CD8-positive, alpha-beta memory T cell (primary cell): ENCODE results near the gene CADM2. TPM values are rescaled to one million over a fixed set of nuclear protein-coding genes. Genes with fewer than 3 reads are reported as not detected.
"Not testable (repeated sequence)": the region's sequence is repeated elsewhere in the genome, so short reads cannot be mapped to it uniquely, and the experiment has no call there.

Experiments used
- CTCF ChIA-PET: fragments of 350-600 bp; sonication (Branson Sonifier 250); formaldehyde crosslinking; loops from one replicate; lab custom pipeline; 2021; ENCODE audit warnings: antibody characterized with exemption; lab: Charles Lee
- POLR2A ChIA-PET: fragments of 350-600 bp; sonication (Branson Sonifier 250); formaldehyde crosslinking; loops from one replicate; lab custom pipeline; 2021; ENCODE audit warnings: antibody characterized with exemption; lab: Charles Lee
- DNase-seq, 5 donors: peaks; one replicate each; pipeline versions ENCODE4 v3.0.0 to v3.0.0-alpha.2; 2020 to 2022; ENCODE audit warnings: mixed read lengths in 1 of 5
- H3K27ac ChIP-seq: one replicate; pipeline ENCODE4 v1.7.0; 2013; ENCODE audit warnings: low read depth, mild to moderate bottlenecking, low read length, moderate library complexity
- H3K27me3 ChIP-seq: 2 replicates; pipeline ENCODE4 v1.7.0; 2013; ENCODE audit warnings: low read length, mild to moderate bottlenecking; ENCODE audit not compliant: insufficient read depth, poor library complexity, severe bottlenecking
- H3K36me3 ChIP-seq: 2 replicates; pipeline ENCODE4 v1.7.0; 2013; ENCODE audit warnings: mild to moderate bottlenecking, low read length, moderate library complexity; ENCODE audit not compliant: insufficient read depth
- H3K4me1 ChIP-seq: 2 replicates; pipeline ENCODE4 v1.7.0; 2013; ENCODE audit warnings: mild to moderate bottlenecking, low read length, moderate library complexity; ENCODE audit not compliant: insufficient read depth
- H3K4me3 ChIP-seq: 2 replicates; pipeline ENCODE4 v1.7.0; 2013; ENCODE audit warnings: mild to moderate bottlenecking, low read length
- H3K9me3 ChIP-seq: 2 replicates; pipeline ENCODE4 v1.7.0; 2013; ENCODE audit warnings: mild to moderate bottlenecking, low read length
- H3K27ac Mint-ChIP-seq, 8 donors: one replicate each; pipeline ENCODE4 v1.8.0; 2020 to 2021; ENCODE audit warnings: mixed read lengths in 8 of 8, mild to moderate bottlenecking in 6 of 8, inconsistent platforms in 3 of 8, moderate library complexity in 3 of 8
- H3K27me3 Mint-ChIP-seq, 2 donors: one replicate each; pipeline ENCODE4 v1.8.0; 2020 to 2021; ENCODE audit warnings: mixed read lengths in 2 of 2, mild to moderate bottlenecking in 1 of 2, moderate library complexity in 1 of 2
- H3K36me3 Mint-ChIP-seq, 3 donors: one replicate each; pipeline ENCODE4 v1.8.0; 2020 to 2021; ENCODE audit warnings: mixed read lengths in 3 of 3, inconsistent platforms in 1 of 3, mild to moderate bottlenecking in 1 of 3
- H3K4me1 Mint-ChIP-seq, 3 donors: one replicate each; pipeline ENCODE4 v1.8.0; 2020 to 2021; ENCODE audit warnings: mixed read lengths in 3 of 3, inconsistent platforms in 1 of 3, mild to moderate bottlenecking in 1 of 3
- H3K4me3 Mint-ChIP-seq, 7 donors: one replicate each; pipeline ENCODE4 v1.8.0; 2020 to 2021; ENCODE audit warnings: mixed read lengths in 7 of 7, mild to moderate bottlenecking in 6 of 7, moderate library complexity in 4 of 7, inconsistent platforms in 2 of 7
- H3K9me3 Mint-ChIP-seq, 5 donors: one replicate each; pipeline ENCODE4 v1.8.0; 2020 to 2022; ENCODE audit warnings: mixed read lengths in 5 of 5, mild to moderate bottlenecking in 3 of 5, moderate library complexity in 2 of 5, inconsistent platforms in 1 of 5
- polyA plus RNA-seq: library from polyadenylated mRNA; unstranded; fragments of 300-500 nt; fragmentation: Illumina TruSeq; gene quantifications from one replicate; pipeline ENCODE4 v1.2.3, GENCODE V29; 2021
- total RNA-seq, 2 experiments: library from RNA; stranded (reverse); gene quantifications; one replicate each; pipeline ENCODE4 v1.2.3, GENCODE V29; 2021

Gene CADM2
- total and polyA plus RNA-seq, 3 experiments from 2014 or later = 0.22 to 0.27 TPM; not detected in 1

DNA sequence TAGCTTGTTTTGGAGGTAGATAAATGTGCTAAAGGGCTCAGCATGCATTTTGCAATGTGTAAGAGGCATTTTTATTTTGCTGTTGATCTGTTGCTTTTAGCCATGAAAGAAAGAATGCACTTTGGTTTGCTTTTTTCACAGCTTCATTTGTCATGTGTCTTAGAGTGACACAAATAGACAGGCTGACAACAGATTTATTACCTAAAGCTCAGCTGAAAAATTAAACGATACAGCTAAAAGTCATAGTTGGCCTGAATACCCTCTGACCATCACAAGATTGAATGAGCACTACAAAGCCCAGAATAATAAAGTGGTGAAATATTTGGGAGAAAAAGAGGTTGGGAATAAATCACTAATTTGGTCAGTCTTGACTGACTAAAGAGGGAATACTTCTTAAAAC is 723.1 kb downstream of the CADM2 start:
- no peaks in the 10 kb centered on the region for H3K4me1 Mint-ChIP-seq
- no peaks in the 10 kb centered on the region for H3K36me3 Mint-ChIP-seq
- no peaks in the 10 kb centered on the region for H3K27me3 ChIP-seq
- H3K4me3 ChIP-seq = no peak overlapping the region
- H3K4me1 ChIP-seq = no peaks in the 10 kb centered on the region
- no peak overlapping the region for H3K4me3 Mint-ChIP-seq
- no peak for DNase-seq
- no peaks in the 10 kb centered on the region for H3K36me3 ChIP-seq
- H3K27ac ChIP-seq = no peak overlapping the region
- POLR2A ChIA-PET = no interaction called here
- peaks cover 0 to 16% (median 10%) of the 10 kb centered on the region in 5 donors for H3K9me3 Mint-ChIP-seq
- no peaks in the 10 kb centered on the region for H3K9me3 ChIP-seq
- CTCF ChIA-PET = no interaction called here
- no peaks in the 10 kb centered on the region for H3K27me3 Mint-ChIP-seq
- no peak overlapping the region for H3K27ac Mint-ChIP-seq

DNA sequence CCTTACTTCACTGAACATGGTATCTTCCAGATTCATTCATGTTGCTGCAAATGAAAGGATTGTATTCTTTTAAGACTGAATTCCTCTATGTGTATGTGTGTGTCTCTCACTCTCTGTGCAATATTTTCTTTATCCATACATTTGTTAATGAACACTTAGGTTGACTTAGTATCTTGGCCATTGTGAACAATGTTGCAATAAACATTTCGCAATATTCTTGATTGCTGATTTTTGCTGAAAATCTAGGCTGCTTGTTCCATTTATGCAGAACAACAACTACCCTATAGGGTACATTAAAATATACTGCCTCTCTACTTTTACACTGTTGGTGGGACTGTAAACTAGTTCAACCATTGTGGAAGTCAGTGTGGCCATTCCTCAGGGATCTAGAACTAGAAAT is 732.4 kb downstream of the CADM2 start:
- ChIA-PET CTCF (no interaction called here), POLR2A (no interaction called here)
- Mint-ChIP-seq H3K9me3 (peaks cover 0 to 19% (median 5%) of the 10 kb centered on the region in 5 donors), H3K36me3 (no peaks in the 10 kb centered on the region), H3K4me1 (no peaks in the 10 kb centered on the region), H3K4me3 (no peak overlapping the region), H3K27me3 (no peaks in the 10 kb centered on the region), H3K27ac (no peak overlapping the region)
- H3K4me3 ChIP-seq = no peak overlapping the region
- H3K27me3 ChIP-seq = no peaks in the 10 kb centered on the region
- no peak for DNase-seq
- no peaks in the 10 kb centered on the region for H3K4me1 ChIP-seq
- H3K27ac ChIP-seq = no peak overlapping the region
- H3K36me3 ChIP-seq = no peaks in the 10 kb centered on the region
- no peaks in the 10 kb centered on the region for H3K9me3 ChIP-seq

DNA sequence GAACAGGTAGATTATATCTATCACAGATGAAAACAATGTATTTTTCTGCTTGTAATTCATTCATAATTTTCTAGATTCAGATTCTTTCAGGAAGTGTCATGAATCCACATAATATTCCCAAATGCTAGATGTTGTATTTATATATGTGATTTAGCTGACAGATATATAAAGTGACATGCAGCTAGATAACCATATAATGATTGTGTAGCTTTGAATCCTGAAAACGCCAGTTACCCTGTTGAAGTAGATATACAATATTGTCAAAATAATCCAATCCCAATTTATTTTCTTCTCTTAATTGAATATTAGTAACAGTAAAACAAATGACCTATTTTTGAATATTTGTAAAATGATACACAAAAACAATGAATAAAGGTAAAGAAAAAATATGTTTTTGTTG is 738.4 kb downstream of the CADM2 start:
- CTCF ChIA-PET = no interaction called here

DNA sequence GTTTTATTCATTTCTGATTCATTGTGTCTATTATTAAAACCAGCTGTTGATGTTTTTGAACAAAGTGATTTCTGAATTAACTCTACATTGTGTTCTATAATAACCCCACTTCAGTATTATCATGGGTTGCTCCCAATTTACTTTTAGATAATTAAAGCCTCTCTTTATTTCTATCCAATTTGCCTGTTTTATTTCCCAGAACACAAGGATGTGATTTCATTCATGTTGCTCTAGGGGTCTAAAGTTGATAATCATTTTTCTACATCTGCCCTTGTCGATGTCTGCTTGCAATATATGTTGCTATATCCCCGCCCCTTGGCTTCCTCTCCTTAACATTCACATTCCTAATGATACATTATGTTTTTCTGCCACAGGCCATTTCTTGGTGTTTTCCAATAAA is 747.3 kb downstream of the CADM2 start:
- no peaks in the 10 kb centered on the region for H3K27me3 Mint-ChIP-seq
- DNase-seq = no peak
- no peaks in the 10 kb centered on the region for H3K9me3 ChIP-seq
- no peak overlapping the region for H3K4me3 ChIP-seq
- H3K4me1 Mint-ChIP-seq = no peaks in the 10 kb centered on the region
- no peak overlapping the region for H3K27ac ChIP-seq
- no peaks in the 10 kb centered on the region for H3K36me3 Mint-ChIP-seq
- ChIA-PET CTCF (no interaction called here), POLR2A (no interaction called here)
- no peak overlapping the region for H3K4me3 Mint-ChIP-seq
- no peaks in the 10 kb centered on the region for H3K4me1 ChIP-seq
- peaks cover 0 to 35% (median 5%) of the 10 kb centered on the region in 5 donors for H3K9me3 Mint-ChIP-seq
- no peaks in the 10 kb centered on the region for H3K27me3 ChIP-seq
- no peak overlapping the region for H3K27ac Mint-ChIP-seq
- no peaks in the 10 kb centered on the region for H3K36me3 ChIP-seq

More for the DNA sequence above, 738.4 kb downstream of the CADM2 start:
- H3K4me3 Mint-ChIP-seq = no peak overlapping the region
- no peaks in the 10 kb centered on the region for H3K27me3 Mint-ChIP-seq
- H3K27ac Mint-ChIP-seq = no peak overlapping the region
- Histone ChIP-seq H3K27me3 (no peaks in the 10 kb centered on the region), H3K27ac (no peak overlapping the region), H3K4me3 (no peak overlapping the region), H3K4me1 (no peaks in the 10 kb centered on the region), H3K36me3 (no peaks in the 10 kb centered on the region), H3K9me3 (no peaks in the 10 kb centered on the region)
- DNase-seq = no peak
- POLR2A ChIA-PET = no interaction called here
- H3K36me3 Mint-ChIP-seq = no peaks in the 10 kb centered on the region
- H3K4me1 Mint-ChIP-seq = no peaks in the 10 kb centered on the region
- peaks cover 3 to 29% (median 7%) of the 10 kb centered on the region in 5 donors for H3K9me3 Mint-ChIP-seq

DNA sequence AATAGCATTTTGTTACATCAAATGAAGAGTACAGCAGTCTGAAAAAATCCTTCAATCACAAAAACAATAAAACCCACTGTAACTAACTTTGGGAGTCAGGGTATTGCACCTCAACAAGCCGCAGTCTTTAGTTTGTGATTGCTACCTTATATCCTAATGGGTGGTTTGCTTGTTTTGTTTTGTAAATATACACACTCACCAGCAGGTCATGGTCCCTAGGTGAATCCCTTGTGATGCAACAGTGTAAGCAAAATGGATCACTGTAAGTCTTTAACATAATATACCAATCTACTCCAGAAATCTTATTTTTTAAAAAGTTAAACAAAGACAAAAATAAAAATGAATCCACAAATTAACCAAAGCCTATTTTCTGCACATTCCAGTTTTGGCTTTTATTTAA is 749.5 kb downstream of the CADM2 start:
- CTCF ChIA-PET, H3K4me1 Mint-ChIP-seq, H3K4me3 ChIP-seq, H3K27ac Mint-ChIP-seq, H3K27me3 ChIP-seq, H3K9me3 ChIP-seq, POLR2A ChIA-PET, H3K27me3 Mint-ChIP-seq, H3K27ac ChIP-seq, H3K4me1 ChIP-seq, DNase-seq, H3K36me3 ChIP-seq, H3K4me3 Mint-ChIP-seq, H3K36me3 Mint-ChIP-seq: not testable (repeated sequence)
- H3K9me3 Mint-ChIP-seq = peaks cover 2 to 36% (median 4%) of the 10 kb centered on the region in 5 donors

DNA sequence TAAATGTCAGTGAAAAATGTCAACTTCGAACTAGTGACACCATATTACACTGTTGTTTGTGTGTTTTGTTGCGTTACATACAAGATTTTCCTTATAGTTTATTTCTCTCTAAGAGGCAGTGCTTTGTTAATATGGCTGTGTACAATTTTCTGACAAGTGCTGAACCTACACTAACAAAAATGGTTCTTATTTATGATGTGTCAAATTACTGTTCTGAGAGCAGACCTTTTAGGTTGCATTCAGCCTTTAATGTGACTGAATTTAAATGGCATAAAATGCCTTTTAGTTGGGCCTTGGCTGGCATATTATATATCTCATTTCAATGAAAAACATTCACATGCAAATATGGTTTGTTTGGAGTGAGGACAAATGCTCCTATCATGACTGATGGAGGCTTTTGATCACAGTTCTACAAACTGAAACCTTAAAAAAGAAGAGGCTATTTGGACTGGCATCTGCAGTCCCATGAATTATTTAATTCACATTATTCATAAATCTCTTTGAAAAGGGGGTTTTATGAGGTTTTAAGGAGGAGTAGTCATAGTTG is 750.6 kb downstream of the CADM2 start:
- H3K27ac ChIP-seq = no peak overlapping the region
- Mint-ChIP-seq H3K9me3 (peaks cover 2 to 33% (median 4%) of the 10 kb centered on the region in 5 donors), H3K36me3 (no peaks in the 10 kb centered on the region), H3K27ac (no peak overlapping the region), H3K4me3 (no peak overlapping the region), H3K27me3 (no peaks in the 10 kb centered on the region), H3K4me1 (no peaks in the 10 kb centered on the region)
- POLR2A ChIA-PET = no interaction called here
- CTCF ChIA-PET = no interaction called here
- no peaks in the 10 kb centered on the region for H3K4me1 ChIP-seq
- H3K36me3 ChIP-seq = no peaks in the 10 kb centered on the region
- H3K9me3 ChIP-seq = no peaks in the 10 kb centered on the region
- H3K4me3 ChIP-seq = no peak overlapping the region
- no peak for DNase-seq
- H3K27me3 ChIP-seq = no peaks in the 10 kb centered on the region

DNA sequence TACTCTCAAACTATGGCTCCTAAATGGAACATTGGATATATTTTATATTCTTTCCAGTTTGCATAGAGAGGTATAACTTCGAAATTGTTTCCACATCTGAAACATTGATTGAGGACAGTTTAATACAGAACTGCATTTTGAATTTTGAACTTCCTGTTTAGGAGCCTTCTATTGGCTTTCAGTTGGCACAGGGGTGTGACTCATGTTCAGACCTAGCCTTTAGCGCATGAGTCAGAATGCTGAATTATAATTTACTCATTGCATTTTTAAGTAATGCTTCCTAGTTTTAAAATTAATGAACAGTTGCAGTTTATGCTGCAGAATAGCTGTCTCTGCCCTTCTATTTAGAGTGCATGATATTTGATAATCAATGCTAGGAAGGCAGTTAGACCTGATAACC is 751.7 kb downstream of the CADM2 start:
- Mint-ChIP-seq H3K27ac (no peak overlapping the region), H3K4me1 (no peaks in the 10 kb centered on the region), H3K9me3 (peaks cover 2 to 32% (median 6%) of the 10 kb centered on the region in 5 donors), H3K4me3 (no peak overlapping the region), H3K27me3 (no peaks in the 10 kb centered on the region), H3K36me3 (no peaks in the 10 kb centered on the region)
- Histone ChIP-seq H3K36me3 (no peaks in the 10 kb centered on the region), H3K27ac (no peak overlapping the region), H3K4me3 (no peak overlapping the region), H3K9me3 (no peaks in the 10 kb centered on the region), H3K27me3 (no peaks in the 10 kb centered on the region), H3K4me1 (no peaks in the 10 kb centered on the region)
- CTCF ChIA-PET = no interaction called here
- DNase-seq = no peak
- POLR2A ChIA-PET = no interaction called here

DNA sequence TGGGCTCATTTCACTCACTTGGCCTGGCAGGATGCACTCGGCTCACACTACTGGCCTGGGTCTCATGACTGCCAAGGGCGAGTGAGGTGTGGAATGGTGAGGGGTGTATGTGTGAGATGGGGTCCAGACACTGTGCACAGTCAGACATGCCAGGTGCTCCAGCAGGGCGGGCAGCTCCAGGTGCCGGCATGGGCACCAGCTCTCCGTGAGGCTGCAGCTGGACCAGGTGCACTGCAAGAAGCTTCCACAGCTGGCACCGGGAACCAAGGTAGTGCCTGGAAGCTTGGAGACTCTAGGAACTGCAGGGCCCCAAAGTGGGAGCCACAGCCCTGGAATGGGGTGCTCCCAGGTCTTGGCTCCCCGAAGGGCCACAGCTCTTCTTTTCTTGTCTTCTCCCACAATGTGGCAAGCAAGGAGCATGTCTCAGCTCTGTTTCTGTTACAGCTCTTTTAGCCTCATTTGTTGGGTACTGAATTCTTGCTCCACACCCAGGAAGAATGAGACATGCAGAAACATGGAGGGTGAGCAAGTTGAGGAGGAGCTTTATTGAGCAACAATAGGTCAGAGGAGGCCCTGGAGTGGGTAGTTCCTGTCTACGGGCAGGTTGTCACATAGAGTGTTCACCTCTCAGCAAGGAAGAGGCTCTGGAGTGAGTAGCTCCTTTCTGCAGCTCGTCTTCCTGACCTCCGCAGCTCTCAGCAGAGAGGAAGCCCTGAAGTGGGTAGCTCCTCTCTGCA is 762.8 kb downstream of the CADM2 start:
- H3K27ac ChIP-seq = no peak overlapping the region
- Mint-ChIP-seq H3K9me3 (peaks cover 1 to 19% (median 12%) of the 10 kb centered on the region in 5 donors), H3K27ac (no peak overlapping the region), H3K27me3 (no peaks in the 10 kb centered on the region), H3K4me1 (no peaks in the 10 kb centered on the region), H3K36me3 (no peaks in the 10 kb centered on the region), H3K4me3 (no peak overlapping the region)
- no peaks in the 10 kb centered on the region for H3K9me3 ChIP-seq
- no peaks in the 10 kb centered on the region for H3K4me1 ChIP-seq
- H3K27me3 ChIP-seq = no peaks in the 10 kb centered on the region
- ChIA-PET POLR2A (no interaction called here), CTCF (no interaction called here)
- H3K36me3 ChIP-seq = no peaks in the 10 kb centered on the region
- H3K4me3 ChIP-seq = no peak overlapping the region
- no peak for DNase-seq
